ENCODE data around the gene DMD. TPM values are rescaled to one million over a fixed set of nuclear protein-coding genes. Genes with fewer than 3 reads are reported as not detected.

The DMD gene
- total RNA-seq, 1 experiment from 2014 or later: 2.2 TPM

- Histone ChIP-seq H3K27me3 (ENCODE audit: control insufficient read depth, insufficient read depth, low read length) (no peaks in the 10 kb centered on the region), H3K4me1 (ENCODE audit: control insufficient read depth, insufficient read depth, low read length) (no peaks in the 10 kb centered on the region), H3K4me3 (ENCODE audit: low read depth in 2 of 2, low read length in 2 of 2) (no peak overlapping the region), H3K27ac (ENCODE audit: low read length) (no peak overlapping the region), H3K36me3 (ENCODE audit: control insufficient read depth, insufficient read depth, low read length) (no peaks in the 10 kb centered on the region), H3K9me3 (ENCODE audit: control insufficient read depth, insufficient read depth, low read depth, low read length) (no peaks in the 10 kb centered on the region)
- ChIA-PET POLR2A (no interaction called here), CTCF (no interaction called here)
- BruUV-seq (replicated peaks): no TSS peak
- in situ Hi-C loops (cut with HindIII; ENCODE audit: low pct_unique_long_range_greater_than_20kb, low sequenced_read_pairs): no loop called here
- no peak for DNase-seq (ENCODE audit: low read depth, low spot score)
- TF ChIP-seq TCF7L2 (IDR thresholded peaks at IDR 0.05; ENCODE audit: low read depth, low read length) (no peak), SIN3A (IDR thresholded peaks at IDR 0.05; ENCODE audit: borderline replicate concordance, insufficient read depth, low read depth, low read length) (no peak), POLR2AphosphoS5 (IDR thresholded peaks at IDR 0.05; ENCODE audit: low read depth, low read length) (no peak)
- TF ChIP-seq, protein P1, sequence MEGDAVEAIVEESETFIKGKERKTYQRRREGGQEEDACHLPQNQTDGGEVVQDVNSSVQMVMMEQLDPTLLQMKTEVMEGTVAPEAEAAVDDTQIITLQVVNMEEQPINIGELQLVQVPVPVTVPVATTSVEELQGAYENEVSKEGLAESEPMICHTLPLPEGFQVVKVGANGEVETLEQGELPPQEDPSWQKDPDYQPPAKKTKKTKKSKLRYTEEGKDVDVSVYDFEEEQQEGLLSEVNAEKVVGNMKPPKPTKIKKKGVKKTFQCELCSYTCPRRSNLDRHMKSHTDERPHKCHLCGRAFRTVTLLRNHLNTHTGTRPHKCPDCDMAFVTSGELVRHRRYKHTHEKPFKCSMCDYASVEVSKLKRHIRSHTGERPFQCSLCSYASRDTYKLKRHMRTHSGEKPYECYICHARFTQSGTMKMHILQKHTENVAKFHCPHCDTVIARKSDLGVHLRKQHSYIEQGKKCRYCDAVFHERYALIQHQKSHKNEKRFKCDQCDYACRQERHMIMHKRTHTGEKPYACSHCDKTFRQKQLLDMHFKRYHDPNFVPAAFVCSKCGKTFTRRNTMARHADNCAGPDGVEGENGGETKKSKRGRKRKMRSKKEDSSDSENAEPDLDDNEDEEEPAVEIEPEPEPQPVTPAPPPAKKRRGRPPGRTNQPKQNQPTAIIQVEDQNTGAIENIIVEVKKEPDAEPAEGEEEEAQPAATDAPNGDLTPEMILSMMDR (IDR thresholded peaks at IDR 0.05): no peak
- ATAC-seq: no peak
- intact Hi-C loops (cut with micrococcal nuclease; ENCODE audit: unreplicated experiment): no loop called here
Measured at GRCh38 chrX:31252133-31252532, 1959.2 kb downstream of the DMD start.

DNA sequence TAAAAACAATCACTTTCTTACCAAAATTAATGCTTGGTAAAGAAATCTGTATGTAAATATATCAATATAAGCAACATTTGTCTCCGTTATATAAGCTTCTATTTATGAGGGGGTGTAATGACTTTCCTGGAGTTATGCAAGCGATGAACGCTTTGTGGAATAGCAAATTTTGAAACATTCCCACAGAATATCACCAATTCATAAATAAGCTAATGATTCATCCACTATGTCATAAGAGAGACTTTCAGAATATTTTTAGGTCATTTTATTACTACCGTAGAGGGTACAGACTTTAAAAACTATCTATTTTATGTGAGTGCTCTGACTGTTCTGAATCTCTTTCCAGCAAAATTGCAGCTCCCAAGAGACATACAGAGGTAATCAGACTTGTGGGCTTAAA, 1960.0 kb downstream of the DMD start:
- no TSS peak for BruUV-seq (replicated peaks)
- H3K4me3 ChIP-seq (ENCODE audit: low read depth in 2 of 2, low read length in 2 of 2): no peak overlapping the region
- POLR2A ChIA-PET: no interaction called here
- no peak overlapping the region for H3K27ac ChIP-seq (ENCODE audit: low read length)
- CTCF ChIA-PET: no interaction called here
- H3K27me3 ChIP-seq (ENCODE audit: control insufficient read depth, insufficient read depth, low read length): no peaks in the 10 kb centered on the region
- H3K36me3 ChIP-seq (ENCODE audit: control insufficient read depth, insufficient read depth, low read length): no peaks in the 10 kb centered on the region
- H3K4me1 ChIP-seq (ENCODE audit: control insufficient read depth, insufficient read depth, low read length): no peaks in the 10 kb centered on the region
- no peaks in the 10 kb centered on the region for H3K9me3 ChIP-seq (ENCODE audit: control insufficient read depth, insufficient read depth, low read depth, low read length)
- in situ Hi-C loops (cut with HindIII; ENCODE audit: low pct_unique_long_range_greater_than_20kb, low sequenced_read_pairs): no loop called here
- ATAC-seq (no peak), DNase-seq (ENCODE audit: low read depth, low spot score) (no peak)
- TF ChIP-seq TCF7L2 (IDR thresholded peaks at IDR 0.05; ENCODE audit: low read depth, low read length) (no peak), POLR2AphosphoS5 (IDR thresholded peaks at IDR 0.05; ENCODE audit: low read depth, low read length) (no peak), SIN3A (IDR thresholded peaks at IDR 0.05; ENCODE audit: borderline replicate concordance, insufficient read depth, low read depth, low read length) (no peak)
- TF ChIP-seq, protein P1 (IDR thresholded peaks at IDR 0.05): no peak
- TF ChIP-seq, protein P2, sequence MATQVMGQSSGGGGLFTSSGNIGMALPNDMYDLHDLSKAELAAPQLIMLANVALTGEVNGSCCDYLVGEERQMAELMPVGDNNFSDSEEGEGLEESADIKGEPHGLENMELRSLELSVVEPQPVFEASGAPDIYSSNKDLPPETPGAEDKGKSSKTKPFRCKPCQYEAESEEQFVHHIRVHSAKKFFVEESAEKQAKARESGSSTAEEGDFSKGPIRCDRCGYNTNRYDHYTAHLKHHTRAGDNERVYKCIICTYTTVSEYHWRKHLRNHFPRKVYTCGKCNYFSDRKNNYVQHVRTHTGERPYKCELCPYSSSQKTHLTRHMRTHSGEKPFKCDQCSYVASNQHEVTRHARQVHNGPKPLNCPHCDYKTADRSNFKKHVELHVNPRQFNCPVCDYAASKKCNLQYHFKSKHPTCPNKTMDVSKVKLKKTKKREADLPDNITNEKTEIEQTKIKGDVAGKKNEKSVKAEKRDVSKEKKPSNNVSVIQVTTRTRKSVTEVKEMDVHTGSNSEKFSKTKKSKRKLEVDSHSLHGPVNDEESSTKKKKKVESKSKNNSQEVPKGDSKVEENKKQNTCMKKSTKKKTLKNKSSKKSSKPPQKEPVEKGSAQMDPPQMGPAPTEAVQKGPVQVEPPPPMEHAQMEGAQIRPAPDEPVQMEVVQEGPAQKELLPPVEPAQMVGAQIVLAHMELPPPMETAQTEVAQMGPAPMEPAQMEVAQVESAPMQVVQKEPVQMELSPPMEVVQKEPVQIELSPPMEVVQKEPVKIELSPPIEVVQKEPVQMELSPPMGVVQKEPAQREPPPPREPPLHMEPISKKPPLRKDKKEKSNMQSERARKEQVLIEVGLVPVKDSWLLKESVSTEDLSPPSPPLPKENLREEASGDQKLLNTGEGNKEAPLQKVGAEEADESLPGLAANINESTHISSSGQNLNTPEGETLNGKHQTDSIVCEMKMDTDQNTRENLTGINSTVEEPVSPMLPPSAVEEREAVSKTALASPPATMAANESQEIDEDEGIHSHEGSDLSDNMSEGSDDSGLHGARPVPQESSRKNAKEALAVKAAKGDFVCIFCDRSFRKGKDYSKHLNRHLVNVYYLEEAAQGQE (IDR thresholded peaks at IDR 0.05; ENCODE audit: insufficient read depth in 1 of 2, low read depth in 2 of 2, low read length in 1 of 2): no peak
- intact Hi-C loops (cut with micrococcal nuclease; ENCODE audit: unreplicated experiment): no loop called here

All from Panc1 (cell line).